Mesenchymal stem cell (in vitro differentiated cells and primary cell): ENCODE measurements around the gene UNC13A.

Source experiments
- DNase-seq: peaks from one replicate; pipeline ENCODE4 v3.0.0-alpha.2; 2013
- H2AFZ ChIP-seq: one replicate; pipeline ENCODE4 v1.6.1; 2013; ENCODE audit warnings: low read depth, mild to moderate bottlenecking, control low read depth, inconsistent platforms, low read length, moderate library complexity
- H2AK5ac ChIP-seq: 2 replicates; pipeline ENCODE4 v1.6.1; 2013; ENCODE audit warnings: low read length, moderate library complexity, mild to moderate bottlenecking, inconsistent platforms; ENCODE audit not compliant: severe bottlenecking
- H2BK120ac ChIP-seq: one replicate; pipeline ENCODE4 v1.6.1; 2013; ENCODE audit warnings: low read depth, mild to moderate bottlenecking, inconsistent platforms, low read length, moderate library complexity
- H2BK12ac ChIP-seq, 2 experiments: one replicate each; pipeline ENCODE4 v1.6.1; 2013; ENCODE audit warnings: inconsistent platforms in 2 of 2, low read length in 2 of 2, mild to moderate bottlenecking in 2 of 2, moderate library complexity in 2 of 2, control low read depth in 1 of 2
- H2BK15ac ChIP-seq: one replicate; pipeline ENCODE4 v1.6.1; 2013; ENCODE audit warnings: mild to moderate bottlenecking, low read depth, inconsistent platforms; ENCODE audit not compliant: poor library complexity, severe bottlenecking
- H2BK5ac ChIP-seq: 2 replicates; pipeline ENCODE4 v1.6.1; 2013; ENCODE audit warnings: low read depth, mild to moderate bottlenecking, low read length, control low read depth, inconsistent platforms; ENCODE audit not compliant: poor library complexity, severe bottlenecking
- H3K14ac ChIP-seq, 2 experiments: one replicate each; pipeline ENCODE4 v1.6.1; 2013; ENCODE audit warnings: inconsistent platforms in 2 of 2, low read length in 2 of 2, control low read depth in 1 of 2, mild to moderate bottlenecking in 1 of 2, moderate library complexity in 1 of 2
- H3K18ac ChIP-seq, 2 experiments: one replicate each; pipeline ENCODE4 v1.6.1; 2013; ENCODE audit warnings: inconsistent platforms in 2 of 2, low read length in 2 of 2, control low read depth in 1 of 2, low read depth in 1 of 2, mild to moderate bottlenecking in 1 of 2
- H3K23ac ChIP-seq, 2 experiments: one replicate each; pipeline ENCODE4 v1.6.1; 2013; ENCODE audit warnings: inconsistent platforms in 2 of 2, low read length in 2 of 2, mild to moderate bottlenecking in 2 of 2, moderate library complexity in 2 of 2, control low read depth in 1 of 2
- H3K27ac ChIP-seq: 2 replicates; pipeline ENCODE4 v1.5.1; 2013; ENCODE audit warnings: mild to moderate bottlenecking, moderate library complexity, low read length, control low read depth, inconsistent platforms; ENCODE audit not compliant: poor library complexity, severe bottlenecking
- H3K27me3 ChIP-seq, 2 experiments: 2 replicates each; pipeline versions ENCODE4 v1.6.1 to v1.7.0; 2013; ENCODE audit warnings: low read length in 2 of 2, mild to moderate bottlenecking in 2 of 2, moderate library complexity in 2 of 2, control low read depth in 1 of 2, inconsistent platforms in 1 of 2; ENCODE audit not compliant: control insufficient read depth in 1 of 2, insufficient read depth in 1 of 2
- H3K36me3 ChIP-seq, 2 experiments: 2 replicates each; pipeline versions ENCODE4 v1.6.1 to v1.7.0; 2013; ENCODE audit warnings: low read length in 2 of 2, control low read depth in 1 of 2, inconsistent platforms in 1 of 2, low read depth in 1 of 2, mild to moderate bottlenecking in 1 of 2; ENCODE audit not compliant: insufficient read depth in 2 of 2, control insufficient read depth in 1 of 2
- H3K4ac ChIP-seq, 2 experiments: one replicate each; pipeline ENCODE4 v1.6.1; 2013; ENCODE audit warnings: inconsistent platforms in 2 of 2, low read length in 2 of 2, mild to moderate bottlenecking in 2 of 2, moderate library complexity in 2 of 2, control low read depth in 1 of 2, low read depth in 1 of 2
- H3K4me1 ChIP-seq: 2 replicates; pipeline ENCODE4 v1.6.1; 2013; ENCODE audit warnings: low read depth, low read length, control low read depth; ENCODE audit not compliant: control insufficient read depth, insufficient read depth
- H3K4me2 ChIP-seq: 2 replicates; pipeline ENCODE4 v1.6.1; 2013; ENCODE audit warnings: low read length, mild to moderate bottlenecking, inconsistent platforms; ENCODE audit not compliant: poor library complexity, severe bottlenecking
- H3K4me3 ChIP-seq, 2 experiments: 2 replicates each; pipeline versions ENCODE4 v1.5.1 to v1.7.0; 2013; ENCODE audit warnings: low read length in 2 of 2, mild to moderate bottlenecking in 2 of 2, control low read depth in 1 of 2, low read depth in 1 of 2; ENCODE audit not compliant: insufficient read depth in 1 of 2
- H3K79me1 ChIP-seq: replicated peaks from 2 replicates; pipeline ENCODE4 v1.6.1; 2013; ENCODE audit warnings: mild to moderate bottlenecking, control low read depth, low read length, inconsistent platforms; ENCODE audit not compliant: poor library complexity, severe bottlenecking
- H3K9ac ChIP-seq: 2 replicates; pipeline ENCODE4 v1.7.0; 2013; ENCODE audit warnings: mild to moderate bottlenecking, low read length, moderate library complexity
- H3K9me3 ChIP-seq: 2 replicates; pipeline ENCODE4 v1.7.0; 2013; ENCODE audit warnings: mild to moderate bottlenecking, low read length; ENCODE audit not compliant: control insufficient read depth
- H4K8ac ChIP-seq: one replicate; pipeline ENCODE4 v1.6.1; 2013; ENCODE audit warnings: inconsistent platforms, mild to moderate bottlenecking, low read length, moderate library complexity
- H4K91ac ChIP-seq: one replicate; pipeline ENCODE4 v1.6.1; 2013; ENCODE audit warnings: mild to moderate bottlenecking, low read length, inconsistent platforms
- WGBS: methylation state at CpG from one replicate; pipeline ENCODE4 v1.1.7; 2013; ENCODE audit warnings: mixed read lengths; 5-methylcytosine and 5-hydroxymethylcytosine counted together

UNC13A gene

DNA sequence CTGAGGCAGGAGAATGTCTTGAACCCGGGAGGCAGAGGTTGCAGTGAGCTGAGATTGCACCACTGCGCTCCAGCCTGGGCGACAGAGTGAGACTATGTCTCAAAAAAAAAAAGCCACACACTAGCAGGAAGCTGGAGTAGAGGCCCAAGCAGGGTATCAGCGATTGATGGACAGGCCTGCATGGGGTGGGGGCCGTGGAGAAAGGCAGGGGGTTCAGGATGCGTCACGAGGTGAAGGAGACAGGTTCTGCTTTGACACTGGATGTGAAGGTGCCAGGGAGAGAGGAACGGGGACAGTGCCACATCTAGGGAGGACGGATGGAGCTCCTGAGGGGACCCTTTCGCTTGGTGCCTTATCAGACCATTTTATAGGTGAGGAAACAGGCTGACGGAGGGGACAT is 125.6 kb downstream of the UNC13A start:
- Histone ChIP-seq H3K23ac (no peak overlapping the region), H2AFZ (no peak overlapping the region), H3K9me3 (no peaks in the 10 kb centered on the region), H2AK5ac (no peak overlapping the region), H3K4me1 (peaks cover 2% of the 10 kb centered on the region), H4K8ac (no peak overlapping the region), H3K4me2 (no peak overlapping the region), H2BK15ac (no peak overlapping the region), H3K27me3 (no peaks in the 10 kb centered on the region), H3K4me3 (no peak overlapping the region), H3K4ac (no peak overlapping the region), H2BK120ac (no peak overlapping the region), H2BK12ac (no peak overlapping the region), H3K27ac (no peak overlapping the region), H3K9ac (no peak overlapping the region), H2BK5ac (no peak overlapping the region), H3K36me3 (peaks cover 59 to 74% of the 10 kb centered on the region in 2 experiments), H3K14ac (no peak overlapping the region), H3K18ac (peak overlapping the region in 1 of 2 experiments; percentile 42), H3K79me1 (peaks cover 35% of the 10 kb centered on the region), H4K91ac (no peak overlapping the region)
- 89% methylated on average over 11 of the region's 11 CpGs for WGBS
- DNase-seq: no peak

DNA sequence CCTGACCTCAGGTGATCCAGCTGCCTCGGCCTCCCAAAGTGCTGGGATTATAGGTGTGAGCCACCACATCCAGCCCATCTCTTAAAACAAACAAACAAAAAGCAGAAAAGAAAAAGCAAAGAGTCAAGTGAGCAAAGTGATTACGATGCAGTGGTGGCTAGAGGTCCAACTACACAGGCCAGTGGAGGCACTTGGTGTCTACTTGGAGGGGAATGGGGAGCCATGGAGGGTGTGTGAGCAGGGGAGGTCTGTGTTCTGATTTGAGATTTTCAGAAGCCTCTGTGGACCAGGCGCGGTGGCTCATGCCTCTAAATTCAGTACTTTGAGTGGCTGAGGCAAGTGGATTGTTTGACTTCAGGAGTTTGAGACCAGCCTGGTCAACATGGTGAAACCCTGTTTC is 126.1 kb downstream of the UNC13A start:
- Histone ChIP-seq H2BK120ac (no peak overlapping the region), H3K79me1 (peaks cover 37% of the 10 kb centered on the region), H3K23ac (no peak overlapping the region), H3K4me2 (no peak overlapping the region), H3K27me3 (no peaks in the 10 kb centered on the region), H3K9me3 (no peaks in the 10 kb centered on the region), H3K4ac (no peak overlapping the region), H3K4me1 (peaks cover 2% of the 10 kb centered on the region), H4K8ac (no peak overlapping the region), H3K14ac (no peak overlapping the region), H2BK12ac (no peak overlapping the region), H3K27ac (no peak overlapping the region), H2AFZ (no peak overlapping the region), H2BK5ac (no peak overlapping the region), H3K4me3 (no peak overlapping the region), H3K18ac (no peak overlapping the region), H4K91ac (no peak overlapping the region), H2BK15ac (no peak overlapping the region), H2AK5ac (no peak overlapping the region), H3K9ac (no peak overlapping the region), H3K36me3 (peaks cover 58 to 69% of the 10 kb centered on the region in 2 experiments)
- DNase-seq: no peak
- WGBS: over 99% methylated on average over 4 of the region's 4 CpGs

DNA sequence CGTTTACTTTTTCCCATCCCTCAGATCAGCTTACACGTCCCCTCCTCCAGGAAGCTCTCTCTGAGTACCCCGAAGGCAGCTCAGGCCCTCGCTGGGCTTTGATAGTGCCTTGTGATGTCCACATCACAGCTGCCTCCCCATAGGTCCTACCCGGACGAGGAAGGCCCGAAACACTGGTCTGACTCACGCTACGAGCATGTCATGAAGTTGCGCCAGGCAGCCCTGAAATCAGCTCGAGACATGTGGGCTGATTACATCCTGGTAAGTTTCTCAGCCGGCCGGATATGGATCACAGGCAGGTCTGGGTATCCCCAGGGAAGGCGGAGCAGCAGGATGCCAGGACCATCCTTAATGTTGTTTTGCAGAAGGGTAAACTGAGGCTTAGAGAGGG is 128.0 kb downstream of the UNC13A start:
- peaks cover 50 to 51% of the 10 kb centered on the region in 2 experiments for H3K36me3 ChIP-seq
- no peak overlapping the region for H3K23ac ChIP-seq
- no peak overlapping the region for H4K8ac ChIP-seq
- H3K4me2 ChIP-seq: no peak overlapping the region
- H3K18ac ChIP-seq: no peak overlapping the region
- H3K27me3 ChIP-seq: no peaks in the 10 kb centered on the region
- no peak overlapping the region for H3K4ac ChIP-seq
- H3K9ac ChIP-seq: peak overlapping the region; percentile 76
- H2AK5ac ChIP-seq: no peak overlapping the region
- H3K4me3 ChIP-seq: no peak overlapping the region
- no peak overlapping the region for H2BK5ac ChIP-seq
- no peaks in the 10 kb centered on the region for H3K9me3 ChIP-seq
- H2BK12ac ChIP-seq: no peak overlapping the region
- peaks cover 33% of the 10 kb centered on the region for H3K79me1 ChIP-seq
- DNase-seq: peak; percentile 85
- peaks cover 5% of the 10 kb centered on the region for H3K4me1 ChIP-seq
- H2BK15ac ChIP-seq: no peak overlapping the region
- no peak overlapping the region for H2BK120ac ChIP-seq
- 86% methylated on average over 14 of the region's 14 CpGs for WGBS
- no peak overlapping the region for H2AFZ ChIP-seq
- no peak overlapping the region for H3K27ac ChIP-seq
- H4K91ac ChIP-seq: no peak overlapping the region
- no peak overlapping the region for H3K14ac ChIP-seq

DNA sequence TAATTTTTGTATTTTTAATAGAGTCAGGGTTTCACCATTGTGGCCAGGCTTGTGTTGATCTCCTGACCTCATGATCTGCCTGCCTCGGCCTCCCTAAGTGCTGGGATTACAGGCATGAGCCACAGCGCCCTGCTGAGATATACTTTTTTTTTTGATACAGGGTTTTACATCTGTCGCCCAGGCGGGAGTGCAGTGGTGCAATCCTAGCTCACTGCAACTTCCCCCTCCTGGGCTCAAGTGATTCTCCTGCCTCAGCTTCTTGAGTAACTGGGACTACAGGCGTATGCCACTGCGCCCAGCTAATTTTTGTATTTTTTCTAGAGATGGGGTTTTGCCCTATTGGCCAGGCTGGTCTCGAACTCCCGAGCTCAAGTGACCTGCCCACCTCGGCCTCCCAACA is 130.7 kb downstream of the UNC13A start:
- Histone ChIP-seq H2BK12ac (no peak overlapping the region), H3K18ac (no peak overlapping the region), H4K8ac (no peak overlapping the region), H2BK120ac (no peak overlapping the region), H2BK15ac (no peak overlapping the region), H3K27me3 (no peaks in the 10 kb centered on the region), H2AFZ (no peak overlapping the region), H4K91ac (no peak overlapping the region), H2BK5ac (no peak overlapping the region), H3K4me3 (peak overlapping the region in 1 of 2 experiments; percentile 99), H2AK5ac (no peak overlapping the region), H3K4me1 (peaks cover 10% of the 10 kb centered on the region), H3K27ac (no peak overlapping the region), H3K9me3 (no peaks in the 10 kb centered on the region), H3K23ac (no peak overlapping the region), H3K79me1 (peaks cover 27% of the 10 kb centered on the region), H3K9ac (no peak overlapping the region), H3K14ac (no peak overlapping the region), H3K4ac (no peak overlapping the region), H3K36me3 (peaks cover 32 to 39% of the 10 kb centered on the region in 2 experiments), H3K4me2 (no peak overlapping the region)
- WGBS: 95% methylated on average over 8 of the region's 9 CpGs
- DNase-seq: no peak
